ENCODE results near the gene GMDS.
"Not testable (repeated sequence)": the region's sequence is repeated elsewhere in the genome, so short reads cannot be mapped to it uniquely, and the experiment has no call there.

GMDS gene

DNA sequence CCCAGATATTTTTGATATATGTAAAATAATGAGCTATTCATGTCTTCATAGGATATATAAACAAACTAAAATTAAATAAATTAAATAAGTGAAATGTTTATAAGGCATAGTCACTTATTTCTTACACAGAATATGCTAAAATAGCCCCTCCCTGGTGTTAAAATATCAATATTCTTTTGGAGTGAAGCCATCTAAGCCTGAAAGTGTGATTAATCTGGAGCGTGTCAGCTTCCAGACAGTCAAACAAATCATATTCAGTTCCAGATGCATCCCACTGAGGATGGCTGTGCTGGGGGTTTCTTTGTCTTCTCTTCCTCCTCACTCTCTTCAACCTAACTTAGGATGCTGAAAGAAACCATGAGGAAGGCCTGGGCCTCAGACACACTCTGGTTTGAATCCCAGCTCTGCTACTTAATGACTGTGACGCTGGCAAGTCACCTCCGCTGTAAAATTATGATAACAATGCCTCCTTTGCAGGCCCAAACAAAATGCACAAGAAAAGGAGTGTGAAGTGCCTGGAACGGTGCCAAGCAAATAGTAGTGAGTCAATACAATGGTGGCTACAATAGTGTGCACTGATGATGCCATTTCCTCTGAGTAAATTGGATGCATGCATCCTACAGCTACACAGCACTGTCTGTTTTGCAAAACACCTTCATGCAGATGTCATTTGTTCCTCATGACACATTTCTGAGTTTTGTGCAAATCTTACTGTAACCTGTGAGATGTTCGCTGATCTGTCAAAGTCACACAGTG lies 474.3 kb downstream of the GMDS start:
- no peak for DNase-seq (ENCODE audit: low read depth in 2 of 2)

DNA sequence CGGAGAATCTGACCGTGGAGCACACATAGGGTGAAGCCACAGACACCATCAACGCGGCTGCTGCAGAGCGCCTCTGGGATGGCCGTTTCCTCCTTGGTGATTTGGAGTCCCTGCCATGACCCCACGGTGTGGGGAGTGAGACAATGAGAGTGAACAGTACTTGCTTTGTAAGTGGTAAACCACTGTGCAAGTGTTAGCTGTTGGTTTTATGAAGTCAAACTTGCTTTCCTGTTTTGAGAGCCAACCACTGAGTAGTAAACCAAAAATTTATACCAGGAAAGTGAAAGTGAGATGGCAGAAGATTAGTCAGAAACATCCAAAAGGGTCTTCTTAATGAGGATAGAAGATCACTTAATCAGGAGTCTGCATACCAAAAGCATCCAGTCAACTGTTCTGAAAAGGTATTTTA lies 475.0 kb downstream of the GMDS start:
- DNase-seq (ENCODE audit: low read depth in 2 of 2) = no peak

DNA sequence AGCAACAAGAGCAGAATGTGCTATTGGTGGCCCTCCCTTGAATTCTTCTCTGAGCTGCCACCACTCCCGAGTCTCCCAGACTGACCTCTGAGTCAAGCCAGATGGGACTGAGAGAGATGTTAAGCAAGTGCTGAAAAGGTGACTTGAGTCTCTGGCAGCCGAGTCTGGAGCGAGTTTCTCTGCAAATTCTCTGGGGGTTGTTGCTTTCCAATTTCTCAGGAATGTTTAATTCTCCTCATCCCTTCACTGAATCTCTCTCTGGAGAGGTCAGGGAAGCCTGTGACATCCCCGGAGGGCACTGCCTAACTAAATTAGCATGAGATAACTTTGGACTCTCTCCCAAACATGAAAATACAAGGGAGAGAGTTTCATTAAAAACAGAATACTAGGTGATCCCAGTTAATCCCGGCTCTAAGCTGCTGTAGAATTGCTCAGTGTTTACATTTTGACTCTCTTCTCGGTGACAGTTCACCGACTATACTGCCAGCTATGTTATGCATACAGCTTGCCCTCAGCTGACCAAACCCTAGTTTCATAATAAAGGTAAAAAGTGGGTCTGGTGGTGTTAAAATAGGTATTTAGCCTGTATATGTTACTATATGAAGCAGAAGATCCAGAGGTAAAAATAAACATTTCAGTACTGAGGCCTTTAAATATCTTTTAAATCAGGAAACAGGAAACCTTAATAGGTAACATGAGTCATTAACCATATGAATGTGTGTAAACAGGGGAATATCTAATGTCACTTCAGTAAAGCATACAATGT lies 477.7 kb downstream of the GMDS start:
- no peak for DNase-seq (ENCODE audit: low read depth in 2 of 2)

DNA sequence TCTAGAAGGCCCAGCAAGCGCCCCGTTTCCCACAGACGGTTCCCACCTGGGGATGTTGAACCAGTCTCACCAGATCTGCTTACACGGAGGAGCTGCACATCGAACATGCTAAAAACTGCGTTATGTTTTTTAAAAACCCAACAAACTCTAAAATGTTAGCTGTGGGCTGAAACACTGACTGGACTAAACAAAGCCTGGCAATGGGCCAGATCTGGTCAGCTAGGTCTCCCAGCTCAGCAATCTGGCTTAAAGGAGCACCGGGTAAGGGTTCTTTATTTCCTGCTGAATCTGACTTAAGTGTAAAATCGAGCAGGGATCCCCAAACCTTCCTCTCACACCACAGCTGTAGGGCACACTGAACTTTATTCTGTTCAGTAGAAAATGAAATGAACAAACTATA lies 478.8 kb downstream of the GMDS start:
- no peak for DNase-seq (ENCODE audit: low read depth in 2 of 2)

GRCh38 chr6:1765160-1765903 lies 480.1 kb downstream of the GMDS start:
- DNase-seq (ENCODE audit: low read depth in 2 of 2) = no peak

DNA sequence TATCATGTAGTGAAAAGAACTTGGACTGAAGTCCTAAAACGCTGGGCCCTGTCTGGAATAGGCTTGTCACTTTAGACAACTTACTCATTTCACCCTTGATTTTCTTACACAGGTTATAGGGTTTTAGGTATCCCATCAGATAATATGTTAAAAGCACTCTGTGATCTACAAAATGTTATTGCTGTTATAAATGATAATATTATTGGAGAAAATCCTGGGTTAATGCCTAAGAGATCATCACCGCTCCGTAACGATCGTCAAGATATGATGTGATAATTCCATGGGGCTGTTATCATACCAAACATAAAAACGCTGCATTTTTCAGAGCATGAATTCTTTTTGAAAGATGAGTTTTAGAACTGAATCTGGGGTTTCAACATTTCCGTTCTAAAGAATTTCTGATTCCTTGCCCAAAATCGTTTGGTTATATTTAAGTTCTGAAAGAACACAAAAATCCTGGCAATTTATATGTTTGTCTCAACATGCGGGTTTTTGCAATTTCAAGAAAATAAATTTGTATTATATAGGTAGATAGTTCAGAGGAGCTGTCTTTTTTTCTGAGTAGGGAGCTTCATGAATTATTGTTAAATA lies 480.9 kb downstream of the GMDS start:
- no peak for DNase-seq (ENCODE audit: low read depth in 2 of 2)

DNA sequence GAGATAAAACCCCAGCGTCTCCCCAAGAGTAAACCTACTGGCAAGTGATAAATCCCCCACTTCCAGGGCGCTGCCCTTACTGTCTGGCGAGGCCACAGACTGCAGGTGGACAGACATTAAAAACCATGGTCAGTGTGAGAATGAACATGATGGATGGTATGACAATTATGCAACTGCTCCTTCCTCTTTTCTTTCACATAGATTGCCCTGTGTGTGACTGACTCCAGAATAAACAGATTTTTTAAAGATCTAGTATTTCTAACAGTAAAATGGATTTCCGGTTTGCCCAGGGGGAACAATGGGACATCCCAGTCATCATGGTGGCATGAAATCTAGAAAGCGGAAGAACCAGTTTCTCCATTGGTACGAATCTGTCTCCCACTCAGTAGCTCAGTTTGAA lies 482.0 kb downstream of the GMDS start:
- no peak for DNase-seq (ENCODE audit: low read depth in 2 of 2)

- DNase-seq (ENCODE audit: low read depth in 2 of 2) = no peak
These were observed 483.2 kb downstream of the GMDS start for GRCh38 chr6:1762203-1762602.

- DNase-seq (ENCODE audit: low read depth in 2 of 2) = no peak
These were observed 483.9 kb downstream of the GMDS start for GRCh38 chr6:1761477-1761877.

DNA sequence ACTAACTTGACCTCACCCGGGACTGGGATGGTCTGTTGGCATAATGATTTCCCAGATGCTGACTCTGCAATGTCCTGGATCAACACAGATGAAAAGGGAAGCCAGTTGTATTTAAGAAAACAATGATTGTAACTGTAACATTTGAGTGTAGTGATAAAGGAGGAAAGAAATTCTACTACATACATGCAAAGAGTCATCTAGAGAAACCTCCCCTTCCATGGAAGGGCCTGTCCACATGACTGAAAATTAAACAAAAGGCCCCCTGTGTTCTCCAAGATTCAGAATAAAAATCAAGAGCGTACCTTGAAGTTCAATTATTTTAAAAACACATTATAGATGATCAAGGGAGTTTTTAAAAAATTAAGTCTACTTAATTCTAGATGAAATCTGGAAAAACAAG lies 484.5 kb downstream of the GMDS start:
- DNase-seq (ENCODE audit: low read depth in 2 of 2) = no peak

DNA sequence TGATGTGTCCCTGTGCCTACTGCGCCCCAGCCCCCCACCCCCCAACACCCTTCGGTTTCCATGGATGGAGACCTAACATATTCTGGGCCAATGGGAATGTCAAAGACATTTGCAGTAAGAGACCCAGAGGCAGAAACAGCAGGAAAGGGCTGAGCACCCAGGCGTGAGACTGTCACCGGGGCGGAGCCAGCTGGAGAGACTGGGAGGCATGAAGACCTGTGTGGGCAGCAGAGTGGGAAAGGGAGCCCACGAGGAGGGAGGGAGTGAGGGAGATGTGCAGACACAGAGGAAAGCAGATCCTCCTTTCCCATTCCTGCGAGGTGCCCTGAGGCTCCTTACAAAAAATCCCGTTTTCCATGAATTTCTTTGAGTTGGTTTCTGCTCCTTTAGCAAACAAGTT lies 485.5 kb downstream of the GMDS start:
- DNase-seq (ENCODE audit: low read depth in 2 of 2) = no peak

DNA sequence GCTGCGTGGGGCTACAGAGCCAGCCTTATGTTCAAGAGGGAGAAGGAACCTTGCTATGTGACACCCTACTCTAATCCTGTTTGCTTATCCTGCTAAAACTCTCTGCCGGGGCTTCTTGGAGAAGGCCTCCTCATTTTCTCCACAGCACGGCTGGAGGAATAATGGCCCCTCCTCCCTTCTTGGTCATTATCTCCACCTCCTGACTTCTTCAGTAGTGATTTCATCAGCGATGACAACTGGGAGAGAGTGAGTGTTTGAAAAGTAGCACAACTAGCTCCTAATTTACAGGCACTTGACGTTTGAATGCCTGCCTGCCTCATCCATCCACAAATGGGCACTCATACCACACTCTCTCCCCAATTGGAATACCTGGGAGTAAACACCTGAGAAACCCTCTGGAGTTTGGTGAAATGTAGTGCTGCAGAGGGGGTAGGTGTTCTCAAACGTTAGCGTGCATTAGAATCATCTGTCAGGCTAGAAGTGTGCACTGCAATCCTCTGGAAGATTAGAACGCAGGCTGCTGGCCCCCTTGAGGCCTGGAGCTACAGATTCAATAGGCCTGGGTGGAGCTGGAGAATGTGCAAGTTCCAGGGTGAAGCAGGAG lies 487.2 kb downstream of the GMDS start:
- DNase-seq (ENCODE audit: low read depth in 2 of 2) = no peak

GRCh38 chr6:1757131-1757530 lies 488.3 kb downstream of the GMDS start:
- DNase-seq (ENCODE audit: low read depth in 2 of 2) = no peak

- DNase-seq (ENCODE audit: low read depth in 2 of 2) = no peak
These were observed 488.8 kb downstream of the GMDS start for GRCh38 chr6:1756472-1757129.

GRCh38 chr6:1751063-1751462 lies 494.3 kb downstream of the GMDS start:
- DNase-seq (ENCODE audit: low read depth in 2 of 2) = not testable (repeated sequence)

- DNase-seq (ENCODE audit: low read depth in 2 of 2) = no peak
These were observed 496.4 kb downstream of the GMDS start for GRCh38 chr6:1749041-1749440.

DNA sequence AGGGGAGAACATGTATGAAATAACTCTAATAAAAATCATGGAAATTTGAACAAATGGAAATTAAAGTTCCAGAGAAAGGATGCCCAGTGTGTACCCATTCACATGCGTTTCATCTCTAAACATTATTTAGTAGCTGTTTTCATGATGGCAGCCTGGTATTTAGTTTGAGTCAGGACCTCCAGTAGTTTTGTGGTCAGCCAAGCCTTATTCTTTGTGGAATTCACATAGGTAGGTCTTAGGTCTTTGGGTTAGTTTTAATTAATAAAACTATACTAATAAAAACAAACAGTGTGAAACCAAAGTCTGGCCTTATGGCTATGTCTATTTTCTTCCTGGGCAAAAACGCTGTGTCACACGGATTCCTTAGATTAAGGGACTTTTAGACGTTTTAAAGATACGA lies 497.9 kb downstream of the GMDS start:
- DNase-seq (ENCODE audit: low read depth in 2 of 2) = no peak

DNA sequence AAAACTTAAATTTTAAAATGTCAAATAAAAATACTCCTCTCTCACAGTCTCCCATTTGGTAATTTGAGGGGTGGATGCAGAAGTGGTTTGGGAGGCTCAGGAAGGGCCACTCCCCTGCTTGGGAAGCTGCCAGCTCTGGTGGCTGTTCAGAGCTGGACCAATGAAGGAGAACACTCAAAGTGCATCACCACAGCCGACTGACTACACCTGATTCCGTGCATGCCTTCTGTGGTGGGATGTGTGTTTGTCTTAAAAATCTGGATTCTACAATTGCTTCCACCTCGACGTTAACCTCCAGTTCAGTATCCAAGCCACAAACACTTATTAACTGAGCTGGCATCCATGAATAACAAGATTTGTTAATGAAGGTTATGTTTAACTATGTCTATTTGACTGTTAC lies 498.4 kb downstream of the GMDS start:
- no peak for DNase-seq (ENCODE audit: low read depth in 2 of 2)

- no peak for DNase-seq (ENCODE audit: low read depth in 2 of 2)
These were observed 499.6 kb downstream of the GMDS start for GRCh38 chr6:1745814-1746213.

DNA sequence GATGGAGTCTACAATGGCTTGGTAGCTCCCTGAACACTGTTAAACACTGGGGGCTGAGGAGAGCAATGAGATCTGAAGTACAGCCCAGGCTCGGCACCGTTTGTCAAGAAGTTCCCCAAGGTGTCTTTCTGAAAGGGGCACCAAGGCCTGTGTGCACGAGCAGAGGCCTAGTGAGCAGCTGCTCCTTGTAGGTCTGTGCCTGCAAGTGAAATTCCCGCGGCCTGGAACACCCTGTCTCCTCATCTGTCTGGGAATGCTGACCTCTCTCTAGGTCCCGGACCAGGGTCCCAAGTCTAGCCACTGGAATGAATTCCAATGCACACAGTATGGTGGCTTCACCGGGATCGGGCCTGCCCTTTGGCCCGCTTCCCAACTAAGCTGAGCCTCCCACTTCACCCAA lies 500.9 kb downstream of the GMDS start:
- DNase-seq (ENCODE audit: low read depth in 2 of 2) = no peak

DNA sequence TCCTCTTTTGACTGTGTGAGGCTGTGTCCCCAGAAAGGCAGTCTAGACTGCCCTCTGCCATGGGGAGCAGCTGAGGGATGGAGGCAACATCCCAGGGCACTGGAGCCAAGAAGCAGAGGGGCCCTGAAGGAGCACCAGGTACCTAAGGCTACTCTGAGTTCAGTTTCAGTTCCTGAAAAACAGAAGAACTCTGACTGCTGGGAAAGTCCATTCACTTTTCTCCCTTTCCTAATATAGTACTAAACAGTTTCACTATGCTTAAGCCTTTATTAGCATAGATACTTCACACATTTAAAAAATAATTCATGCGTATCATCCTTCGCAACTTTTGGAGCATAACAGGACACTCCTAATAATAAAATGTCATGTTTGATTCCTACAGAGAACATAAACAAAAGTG lies 505.7 kb downstream of the GMDS start:
- DNase-seq (ENCODE audit: low read depth in 2 of 2) = no peak
